ENCODE data around the gene SH3GL1.
"Not testable (repeated sequence)": the region's sequence is repeated elsewhere in the genome, so short reads cannot be mapped to it uniquely, and the experiment has no call there.

Gene SH3GL1

DNA sequence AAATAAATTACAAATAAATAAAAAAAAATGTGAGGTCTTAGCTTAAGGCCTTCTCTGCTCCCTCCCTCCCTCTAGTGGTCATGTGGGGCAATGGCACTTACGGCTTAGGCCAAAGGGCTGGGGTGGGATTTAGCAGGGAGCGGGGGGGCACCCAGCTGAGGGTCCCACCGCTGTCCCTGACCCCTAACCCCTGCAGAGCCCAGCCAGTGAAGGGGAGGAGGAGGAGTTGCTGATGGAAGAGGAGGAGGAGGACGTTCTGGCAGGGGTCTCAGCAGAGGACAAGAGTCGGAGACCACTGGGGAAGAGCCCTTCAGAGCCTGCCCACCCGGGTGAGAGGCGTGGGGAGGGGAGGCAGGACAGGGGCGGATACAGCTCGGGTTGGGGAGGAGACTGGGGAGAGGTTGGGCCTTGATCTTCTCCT lies 47.6 kb downstream of the SH3GL1 start:
- H3K18ac ChIP-seq (ENCODE audit: low read depth in 1 of 2, low read length in 2 of 2) = no peak overlapping the region
- H3K4ac ChIP-seq (ENCODE audit: low read depth in 1 of 2, low read length in 2 of 2) = no peak overlapping the region
- peak overlapping the region; percentile 9 for H2AK5ac ChIP-seq (ENCODE audit: low read length, severe bottlenecking)
- H3K4me3 ChIP-seq (ENCODE audit: insufficient read depth in 1 of 2, low read depth in 1 of 2, low read length in 2 of 2) = no peak overlapping the region
- no peak overlapping the region for H3K23ac ChIP-seq (ENCODE audit: low read length in 2 of 2)
- H2BK12ac ChIP-seq (ENCODE audit: low read length in 2 of 2) = no peak overlapping the region
- H3K9ac ChIP-seq (ENCODE audit: low read length) = no peak overlapping the region
- no peak overlapping the region for H3K4me2 ChIP-seq (ENCODE audit: low read length, poor library complexity, severe bottlenecking)
- no peak overlapping the region for H2BK120ac ChIP-seq (ENCODE audit: low read depth, low read length)
- H3K27me3 ChIP-seq (ENCODE audit: control insufficient read depth in 1 of 2, insufficient read depth in 1 of 2, low read length in 2 of 2) = no peaks in the 10 kb centered on the region
- no peak overlapping the region for H2BK15ac ChIP-seq (ENCODE audit: low read depth, poor library complexity, severe bottlenecking)
- no peak overlapping the region for H2BK5ac ChIP-seq (ENCODE audit: low read depth, low read length, poor library complexity, severe bottlenecking)
- 35% methylated on average over 9 of the region's 9 CpGs for WGBS
- no peaks in the 10 kb centered on the region for H3K4me1 ChIP-seq (ENCODE audit: control insufficient read depth, insufficient read depth, low read depth, low read length)
- H3K9me3 ChIP-seq (ENCODE audit: control insufficient read depth, low read length) = no peaks in the 10 kb centered on the region
- H4K8ac ChIP-seq (ENCODE audit: low read length) = peak overlapping the region; percentile 5
- H3K27ac ChIP-seq (ENCODE audit: low read length, poor library complexity, severe bottlenecking) = no peak overlapping the region
- no peak overlapping the region for H4K91ac ChIP-seq (ENCODE audit: low read length)
- no peak overlapping the region for H3K14ac ChIP-seq (ENCODE audit: low read length in 2 of 2)
- H3K79me1 ChIP-seq (replicated peaks; ENCODE audit: low read length, poor library complexity, severe bottlenecking) = peaks cover 4% of the 10 kb centered on the region
- no peak overlapping the region for H2AFZ ChIP-seq (ENCODE audit: low read depth, low read length)
- peak; percentile 73 for DNase-seq
- peaks cover 9 to 45% of the 10 kb centered on the region in 2 experiments for H3K36me3 ChIP-seq (ENCODE audit: control insufficient read depth in 1 of 2, insufficient read depth in 2 of 2, low read depth in 1 of 2, low read length in 2 of 2)

DNA sequence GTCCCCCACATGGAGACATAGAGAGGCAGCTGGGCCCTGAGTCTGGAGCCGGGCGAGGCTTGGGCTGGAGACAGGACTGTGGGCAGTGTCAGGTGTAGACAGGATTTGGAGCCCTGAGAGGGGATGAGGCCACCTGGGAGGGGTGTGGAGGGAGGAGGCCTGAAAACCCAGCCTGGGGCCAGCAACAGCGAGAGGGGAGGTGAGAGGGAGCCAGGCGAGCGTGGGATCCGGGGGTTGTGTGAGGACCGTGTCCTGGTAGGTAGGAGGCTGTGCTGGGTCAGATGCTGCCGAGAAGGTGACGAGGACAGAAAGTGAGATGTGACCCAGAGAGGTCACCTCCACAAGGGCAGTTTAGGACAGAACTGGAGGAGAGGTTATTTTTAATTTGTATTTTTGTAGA lies 49.6 kb downstream of the SH3GL1 start:
- DNase-seq = no peak
- Histone ChIP-seq H3K23ac (ENCODE audit: low read length in 2 of 2) (no peak overlapping the region), H2BK15ac (ENCODE audit: low read depth, poor library complexity, severe bottlenecking) (no peak overlapping the region), H3K4ac (ENCODE audit: low read depth in 1 of 2, low read length in 2 of 2) (no peak overlapping the region), H4K8ac (ENCODE audit: low read length) (no peak overlapping the region), H2AFZ (ENCODE audit: low read depth, low read length) (no peak overlapping the region), H3K4me2 (ENCODE audit: low read length, poor library complexity, severe bottlenecking) (no peak overlapping the region), H3K36me3 (ENCODE audit: control insufficient read depth in 1 of 2, insufficient read depth in 2 of 2, low read depth in 1 of 2, low read length in 2 of 2) (peaks cover 7 to 32% of the 10 kb centered on the region in 2 experiments), H3K9me3 (ENCODE audit: control insufficient read depth, low read length) (no peaks in the 10 kb centered on the region), H2BK120ac (ENCODE audit: low read depth, low read length) (no peak overlapping the region), H2BK5ac (ENCODE audit: low read depth, low read length, poor library complexity, severe bottlenecking) (no peak overlapping the region), H3K14ac (ENCODE audit: low read length in 2 of 2) (no peak overlapping the region), H2BK12ac (ENCODE audit: low read length in 2 of 2) (no peak overlapping the region), H4K91ac (ENCODE audit: low read length) (no peak overlapping the region), H3K27me3 (ENCODE audit: control insufficient read depth in 1 of 2, insufficient read depth in 1 of 2, low read length in 2 of 2) (no peaks in the 10 kb centered on the region), H3K18ac (ENCODE audit: low read depth in 1 of 2, low read length in 2 of 2) (no peak overlapping the region), H3K79me1 (replicated peaks; ENCODE audit: low read length, poor library complexity, severe bottlenecking) (peaks cover 4% of the 10 kb centered on the region), H3K4me3 (ENCODE audit: insufficient read depth in 1 of 2, low read depth in 1 of 2, low read length in 2 of 2) (no peak overlapping the region), H2AK5ac (ENCODE audit: low read length, severe bottlenecking) (no peak overlapping the region), H3K4me1 (ENCODE audit: control insufficient read depth, insufficient read depth, low read depth, low read length) (no peaks in the 10 kb centered on the region), H3K27ac (ENCODE audit: low read length, poor library complexity, severe bottlenecking) (no peak overlapping the region), H3K9ac (ENCODE audit: low read length) (no peak overlapping the region)
- WGBS = 95% methylated on average over 9 of the region's 9 CpGs

GRCh38 chr19:4350111-4350510 lies 50.2 kb downstream of the SH3GL1 start:
- Histone ChIP-seq H3K79me1 (replicated peaks; ENCODE audit: low read length, poor library complexity, severe bottlenecking) (peaks cover 6% of the 10 kb centered on the region), H3K4me3 (ENCODE audit: insufficient read depth in 1 of 2, low read depth in 1 of 2, low read length in 2 of 2) (no peak overlapping the region), H2BK12ac (ENCODE audit: low read length in 2 of 2) (no peak overlapping the region), H3K27me3 (ENCODE audit: control insufficient read depth in 1 of 2, insufficient read depth in 1 of 2, low read length in 2 of 2) (no peaks in the 10 kb centered on the region), H3K36me3 (ENCODE audit: control insufficient read depth in 1 of 2, insufficient read depth in 2 of 2, low read depth in 1 of 2, low read length in 2 of 2) (peaks cover 7 to 35% of the 10 kb centered on the region in 2 experiments), H4K8ac (ENCODE audit: low read length) (no peak overlapping the region), H2BK15ac (ENCODE audit: low read depth, poor library complexity, severe bottlenecking) (no peak overlapping the region), H2AFZ (ENCODE audit: low read depth, low read length) (no peak overlapping the region), H2AK5ac (ENCODE audit: low read length, severe bottlenecking) (no peak overlapping the region), H3K18ac (ENCODE audit: low read depth in 1 of 2, low read length in 2 of 2) (no peak overlapping the region), H4K91ac (ENCODE audit: low read length) (no peak overlapping the region), H3K4me1 (ENCODE audit: control insufficient read depth, insufficient read depth, low read depth, low read length) (no peaks in the 10 kb centered on the region), H2BK5ac (ENCODE audit: low read depth, low read length, poor library complexity, severe bottlenecking) (no peak overlapping the region), H2BK120ac (ENCODE audit: low read depth, low read length) (no peak overlapping the region), H3K4me2 (ENCODE audit: low read length, poor library complexity, severe bottlenecking) (no peak overlapping the region), H3K4ac (ENCODE audit: low read depth in 1 of 2, low read length in 2 of 2) (no peak overlapping the region), H3K14ac (ENCODE audit: low read length in 2 of 2) (no peak overlapping the region), H3K9ac (ENCODE audit: low read length) (no peak overlapping the region), H3K23ac (ENCODE audit: low read length in 2 of 2) (no peak overlapping the region), H3K9me3 (ENCODE audit: control insufficient read depth, low read length) (no peaks in the 10 kb centered on the region), H3K27ac (ENCODE audit: low read length, poor library complexity, severe bottlenecking) (no peak overlapping the region)
- no peak for DNase-seq
- WGBS = 94% methylated on average over 8 of the region's 8 CpGs

DNA sequence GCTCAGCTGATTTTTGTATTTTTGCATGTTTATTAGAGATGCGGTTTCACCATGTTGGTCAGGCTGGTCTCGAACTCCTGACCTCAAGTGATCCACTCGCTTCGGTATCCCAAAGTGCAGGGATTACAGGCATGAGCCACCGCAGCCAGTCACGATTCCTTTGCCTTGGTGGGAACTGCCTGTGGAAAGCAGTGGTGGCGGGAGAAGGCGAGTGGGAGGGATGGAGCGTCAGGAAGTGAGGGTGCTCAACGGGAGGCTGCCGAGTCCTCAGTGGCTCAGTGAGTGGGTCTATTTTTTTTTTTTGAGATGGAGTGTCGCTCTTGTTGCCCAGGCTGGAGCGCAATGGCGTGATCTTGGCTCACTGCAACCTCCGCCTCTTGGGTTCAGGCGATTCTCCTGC lies 51.1 kb downstream of the SH3GL1 start:
- H3K14ac ChIP-seq (ENCODE audit: low read length in 2 of 2); H3K9ac ChIP-seq (ENCODE audit: low read length); H4K8ac ChIP-seq (ENCODE audit: low read length); H2BK15ac ChIP-seq (ENCODE audit: low read depth, poor library complexity, severe bottlenecking); H3K27me3 ChIP-seq (ENCODE audit: control insufficient read depth in 1 of 2, insufficient read depth in 1 of 2, low read length in 2 of 2); H3K4me1 ChIP-seq (ENCODE audit: control insufficient read depth, insufficient read depth, low read depth, low read length); H2BK12ac ChIP-seq (ENCODE audit: low read length in 2 of 2); H3K23ac ChIP-seq (ENCODE audit: low read length in 2 of 2); H3K4me3 ChIP-seq (ENCODE audit: insufficient read depth in 1 of 2, low read depth in 1 of 2, low read length in 2 of 2); DNase-seq; H2BK5ac ChIP-seq (ENCODE audit: low read depth, low read length, poor library complexity, severe bottlenecking); H3K4ac ChIP-seq (ENCODE audit: low read depth in 1 of 2, low read length in 2 of 2); H3K27ac ChIP-seq (ENCODE audit: low read length, poor library complexity, severe bottlenecking); H4K91ac ChIP-seq (ENCODE audit: low read length); H3K4me2 ChIP-seq (ENCODE audit: low read length, poor library complexity, severe bottlenecking); H3K79me1 ChIP-seq (replicated peaks; ENCODE audit: low read length, poor library complexity, severe bottlenecking); H2AFZ ChIP-seq (ENCODE audit: low read depth, low read length); H2AK5ac ChIP-seq (ENCODE audit: low read length, severe bottlenecking); H3K18ac ChIP-seq (ENCODE audit: low read depth in 1 of 2, low read length in 2 of 2); H3K9me3 ChIP-seq (ENCODE audit: control insufficient read depth, low read length); H2BK120ac ChIP-seq (ENCODE audit: low read depth, low read length): not testable (repeated sequence)
- peaks cover 5 to 26% of the 10 kb centered on the region in 2 experiments for H3K36me3 ChIP-seq (ENCODE audit: control insufficient read depth in 1 of 2, insufficient read depth in 2 of 2, low read depth in 1 of 2, low read length in 2 of 2)
- WGBS = 96% methylated on average over 16 of the region's 16 CpGs

Data from mesenchymal stem cell (in vitro differentiated cells and primary cell).